ENCODE measurements around the gene STIM2.

DNA sequence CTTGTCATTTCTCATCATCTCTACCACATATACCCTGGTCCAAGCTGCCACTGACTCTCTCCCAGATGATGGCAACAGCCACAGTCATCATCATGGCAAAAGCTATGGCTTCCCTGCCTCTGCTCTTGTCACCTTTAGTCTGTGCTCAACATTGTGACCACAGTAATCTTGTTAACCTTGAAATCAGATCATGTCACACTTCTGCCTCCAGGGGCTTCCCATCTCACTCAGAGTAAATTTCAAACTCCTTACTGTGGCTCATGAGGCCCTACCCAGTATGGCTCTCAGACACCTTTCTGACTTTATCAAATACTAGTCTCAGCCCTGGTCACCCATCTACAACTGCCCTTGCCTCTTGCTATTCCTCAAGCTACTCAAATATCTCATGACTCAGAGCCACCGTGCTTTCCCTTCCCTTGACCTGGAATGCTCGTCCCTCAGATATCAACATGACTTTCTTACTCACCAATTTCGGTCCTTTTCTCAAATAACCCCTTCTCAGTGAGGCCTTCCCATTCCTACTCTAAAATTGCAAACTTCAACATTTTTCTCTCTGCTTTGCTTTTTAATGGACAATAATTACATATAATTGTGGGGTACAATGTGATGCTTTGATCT, 41.1 kb upstream of the STIM2 start:
- TF ChIP-seq, protein P1, sequence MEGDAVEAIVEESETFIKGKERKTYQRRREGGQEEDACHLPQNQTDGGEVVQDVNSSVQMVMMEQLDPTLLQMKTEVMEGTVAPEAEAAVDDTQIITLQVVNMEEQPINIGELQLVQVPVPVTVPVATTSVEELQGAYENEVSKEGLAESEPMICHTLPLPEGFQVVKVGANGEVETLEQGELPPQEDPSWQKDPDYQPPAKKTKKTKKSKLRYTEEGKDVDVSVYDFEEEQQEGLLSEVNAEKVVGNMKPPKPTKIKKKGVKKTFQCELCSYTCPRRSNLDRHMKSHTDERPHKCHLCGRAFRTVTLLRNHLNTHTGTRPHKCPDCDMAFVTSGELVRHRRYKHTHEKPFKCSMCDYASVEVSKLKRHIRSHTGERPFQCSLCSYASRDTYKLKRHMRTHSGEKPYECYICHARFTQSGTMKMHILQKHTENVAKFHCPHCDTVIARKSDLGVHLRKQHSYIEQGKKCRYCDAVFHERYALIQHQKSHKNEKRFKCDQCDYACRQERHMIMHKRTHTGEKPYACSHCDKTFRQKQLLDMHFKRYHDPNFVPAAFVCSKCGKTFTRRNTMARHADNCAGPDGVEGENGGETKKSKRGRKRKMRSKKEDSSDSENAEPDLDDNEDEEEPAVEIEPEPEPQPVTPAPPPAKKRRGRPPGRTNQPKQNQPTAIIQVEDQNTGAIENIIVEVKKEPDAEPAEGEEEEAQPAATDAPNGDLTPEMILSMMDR (conservative IDR thresholded peaks at IDR 0.05; ENCODE audit: low read depth, low read length), result no peak
- TF ChIP-seq POLR2A (IDR thresholded peaks at IDR 0.05; ENCODE audit: low read depth, low read length) (no peak), BHLHE40 (IDR thresholded peaks at IDR 0.05; ENCODE audit: low read depth, low read length) (no peak), FOS (IDR thresholded peaks at IDR 0.05; ENCODE audit: low read depth, low read length) (no peak), MAZ (IDR thresholded peaks at IDR 0.05; ENCODE audit: borderline replicate concordance, low read depth, low read length) (no peak), MAFK (IDR thresholded peaks at IDR 0.05; ENCODE audit: low read depth, low read length) (no peak), RCOR1 (IDR thresholded peaks at IDR 0.05; ENCODE audit: insufficient replicate concordance, low read length) (no peak), CHD1 (IDR thresholded peaks at IDR 0.05; ENCODE audit: low read depth, low read length) (no peak), USF2 (IDR thresholded peaks at IDR 0.05; ENCODE audit: low read depth, low read length) (no peak)
- TF ChIP-seq, protein P2, sequence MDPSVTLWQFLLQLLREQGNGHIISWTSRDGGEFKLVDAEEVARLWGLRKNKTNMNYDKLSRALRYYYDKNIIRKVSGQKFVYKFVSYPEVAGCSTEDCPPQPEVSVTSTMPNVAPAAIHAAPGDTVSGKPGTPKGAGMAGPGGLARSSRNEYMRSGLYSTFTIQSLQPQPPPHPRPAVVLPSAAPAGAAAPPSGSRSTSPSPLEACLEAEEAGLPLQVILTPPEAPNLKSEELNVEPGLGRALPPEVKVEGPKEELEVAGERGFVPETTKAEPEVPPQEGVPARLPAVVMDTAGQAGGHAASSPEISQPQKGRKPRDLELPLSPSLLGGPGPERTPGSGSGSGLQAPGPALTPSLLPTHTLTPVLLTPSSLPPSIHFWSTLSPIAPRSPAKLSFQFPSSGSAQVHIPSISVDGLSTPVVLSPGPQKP (IDR thresholded peaks at IDR 0.05; ENCODE audit: borderline replicate concordance, low read depth, low read length), result no peak
